ENCODE data around the gene ARHGEF25.
A peak's percentile ranks its signal among the peaks of the same experiment; 100 is the strongest.
"Not testable (repeated sequence)": the region's sequence is repeated elsewhere in the genome, so short reads cannot be mapped to it uniquely, and the experiment has no call there.

The ARHGEF25 gene

DNA sequence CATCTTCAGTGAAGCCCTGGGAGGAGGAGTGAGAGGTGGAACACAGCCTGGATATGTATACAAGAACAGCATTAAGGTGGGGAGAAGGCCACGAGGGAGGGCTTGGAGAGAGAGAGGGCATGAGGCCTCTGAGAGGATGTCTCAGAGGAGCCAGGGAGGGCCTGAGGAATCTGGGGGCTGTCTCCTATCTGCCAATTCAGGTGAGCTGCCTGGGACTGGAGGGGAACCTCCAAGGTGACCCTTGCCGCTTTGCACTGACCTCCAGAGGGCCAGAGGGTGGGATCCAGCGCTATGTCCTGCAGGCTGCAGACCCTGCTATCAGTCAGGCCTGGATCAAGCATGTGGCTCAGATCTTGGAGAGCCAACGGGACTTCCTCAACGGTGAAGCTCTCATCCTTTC, 4.4 kb downstream of the ARHGEF25 start:
- DNase-seq (ENCODE audit: low spot score) = peak; percentile 11
- TF ChIP-seq, protein P1, sequence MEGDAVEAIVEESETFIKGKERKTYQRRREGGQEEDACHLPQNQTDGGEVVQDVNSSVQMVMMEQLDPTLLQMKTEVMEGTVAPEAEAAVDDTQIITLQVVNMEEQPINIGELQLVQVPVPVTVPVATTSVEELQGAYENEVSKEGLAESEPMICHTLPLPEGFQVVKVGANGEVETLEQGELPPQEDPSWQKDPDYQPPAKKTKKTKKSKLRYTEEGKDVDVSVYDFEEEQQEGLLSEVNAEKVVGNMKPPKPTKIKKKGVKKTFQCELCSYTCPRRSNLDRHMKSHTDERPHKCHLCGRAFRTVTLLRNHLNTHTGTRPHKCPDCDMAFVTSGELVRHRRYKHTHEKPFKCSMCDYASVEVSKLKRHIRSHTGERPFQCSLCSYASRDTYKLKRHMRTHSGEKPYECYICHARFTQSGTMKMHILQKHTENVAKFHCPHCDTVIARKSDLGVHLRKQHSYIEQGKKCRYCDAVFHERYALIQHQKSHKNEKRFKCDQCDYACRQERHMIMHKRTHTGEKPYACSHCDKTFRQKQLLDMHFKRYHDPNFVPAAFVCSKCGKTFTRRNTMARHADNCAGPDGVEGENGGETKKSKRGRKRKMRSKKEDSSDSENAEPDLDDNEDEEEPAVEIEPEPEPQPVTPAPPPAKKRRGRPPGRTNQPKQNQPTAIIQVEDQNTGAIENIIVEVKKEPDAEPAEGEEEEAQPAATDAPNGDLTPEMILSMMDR (IDR thresholded peaks at IDR 0.05; ENCODE audit: extremely low read depth, insufficient read depth, missing control alignments) = no peak
- in situ Hi-C loops (cut with MboI; ENCODE audit: low pct_unique_long_range_greater_than_20kb, low sequenced_read_pairs, unreplicated experiment) = no loop called here

DNA sequence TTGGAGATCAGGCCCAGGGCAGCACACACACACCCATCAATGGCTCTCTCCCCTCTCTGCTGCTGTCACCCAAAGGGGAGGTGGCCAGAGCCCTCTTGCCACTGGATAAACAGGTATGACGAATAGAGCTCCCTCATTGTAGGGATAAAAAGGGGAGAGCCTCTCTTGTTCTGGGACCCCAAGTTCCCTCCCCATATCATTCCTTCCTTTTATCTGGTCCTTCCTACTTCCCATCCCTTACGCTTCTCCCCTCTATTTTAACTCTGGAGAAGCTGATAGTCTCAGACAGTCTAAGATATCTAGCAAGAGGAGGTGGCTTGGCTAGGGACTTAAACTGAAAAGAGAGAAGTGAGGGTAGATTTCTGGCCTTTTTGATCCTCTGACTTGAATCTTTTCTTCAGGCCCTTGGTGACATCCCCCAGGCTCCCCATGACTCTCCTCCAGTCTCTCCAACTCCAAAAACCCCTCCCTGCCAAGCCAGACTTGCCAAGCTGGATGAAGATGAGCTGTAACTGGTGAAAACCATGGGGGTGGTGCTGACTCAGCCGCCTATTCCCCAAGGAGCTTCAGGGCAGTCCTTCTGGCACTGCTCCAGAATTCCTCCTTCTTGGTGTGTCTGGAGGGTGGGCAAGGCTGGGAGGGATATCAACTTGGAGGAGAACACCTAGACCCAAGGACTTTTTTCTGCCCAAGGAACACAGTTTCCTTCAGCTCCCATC, 5.3 kb downstream of the ARHGEF25 start:
- TF ChIP-seq, protein P1 (IDR thresholded peaks at IDR 0.05; ENCODE audit: extremely low read depth, insufficient read depth, missing control alignments) = no peak
- in situ Hi-C loops (cut with MboI; ENCODE audit: low pct_unique_long_range_greater_than_20kb, low sequenced_read_pairs, unreplicated experiment) = no loop called here
- peak; percentile 4 for DNase-seq (ENCODE audit: low spot score)

DNA sequence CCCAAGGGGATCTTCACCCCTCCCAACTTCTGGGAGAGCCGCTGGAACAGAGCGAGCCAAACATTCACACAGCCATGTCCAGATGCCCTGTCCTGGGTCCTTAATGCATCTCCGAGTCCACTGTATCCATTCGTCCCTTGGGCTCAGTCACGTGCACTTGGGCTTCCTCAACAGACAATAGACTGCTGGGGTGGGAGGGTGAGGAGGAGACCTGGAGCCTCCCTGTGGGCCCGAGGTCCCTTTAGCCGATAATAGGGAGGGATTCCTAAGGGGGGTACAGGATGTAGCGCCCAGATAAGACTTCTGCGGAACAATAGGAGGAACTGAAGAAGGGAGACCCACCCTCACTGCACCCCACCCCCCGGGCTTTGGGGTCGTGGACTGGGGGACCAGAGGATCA, 6.7 kb downstream of the ARHGEF25 start:
- TF ChIP-seq, protein P1 (IDR thresholded peaks at IDR 0.05; ENCODE audit: extremely low read depth, insufficient read depth, missing control alignments) = no peak
- DNase-seq (ENCODE audit: low spot score) = no peak
- in situ Hi-C loops (cut with MboI; ENCODE audit: low pct_unique_long_range_greater_than_20kb, low sequenced_read_pairs, unreplicated experiment) = no loop called here

DNA sequence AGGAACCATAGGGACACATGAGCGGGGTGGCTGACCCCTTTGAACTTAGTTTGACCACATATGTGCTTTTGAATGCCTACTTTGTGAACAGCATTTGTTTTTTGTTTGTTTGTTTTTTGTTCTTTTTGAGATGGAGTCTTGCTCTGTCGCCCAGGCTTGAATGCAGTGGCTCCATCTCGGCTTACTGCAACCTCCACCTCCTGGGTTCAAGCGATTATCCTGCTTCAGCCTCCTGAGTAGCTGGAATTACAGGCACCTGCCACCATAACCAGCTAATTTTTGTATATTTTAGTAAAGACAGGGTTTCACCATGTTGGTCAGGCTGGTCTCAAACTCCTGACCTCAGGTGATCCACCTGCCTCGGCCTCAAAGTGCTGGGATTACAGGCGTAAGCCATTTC, 7.2 kb downstream of the ARHGEF25 start:
- in situ Hi-C loops (cut with MboI; ENCODE audit: low pct_unique_long_range_greater_than_20kb, low sequenced_read_pairs, unreplicated experiment); DNase-seq (ENCODE audit: low spot score): not testable (repeated sequence)

DNA sequence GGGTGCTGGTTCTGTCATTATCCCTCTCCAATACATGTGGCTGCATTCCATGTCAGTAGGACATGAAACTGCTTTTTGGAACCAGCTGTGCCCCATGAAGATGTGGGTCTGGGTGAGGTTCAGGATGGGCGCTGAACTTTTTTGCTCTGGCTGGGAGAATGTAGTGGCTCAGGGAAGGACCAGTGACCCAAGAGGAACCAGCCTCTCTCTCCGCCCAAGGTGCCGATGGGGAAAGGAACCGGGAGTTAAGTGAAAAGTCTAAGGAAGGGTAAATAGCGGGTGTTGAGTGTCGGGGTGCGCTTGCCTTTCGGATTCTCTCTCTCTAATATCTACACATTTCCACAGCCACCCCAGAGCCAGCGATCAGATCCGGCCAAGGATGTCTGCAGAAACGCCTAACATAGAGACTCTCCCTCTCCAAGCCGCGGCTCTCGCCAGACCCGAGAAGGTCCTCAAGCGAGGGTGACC, 7.8 kb downstream of the ARHGEF25 start:
- DNase-seq (ENCODE audit: low spot score) = peak; percentile 20
- in situ Hi-C loops (cut with MboI; ENCODE audit: low pct_unique_long_range_greater_than_20kb, low sequenced_read_pairs, unreplicated experiment) = no loop called here
- TF ChIP-seq, protein P1 (IDR thresholded peaks at IDR 0.05; ENCODE audit: extremely low read depth, insufficient read depth, missing control alignments) = no peak

DNA sequence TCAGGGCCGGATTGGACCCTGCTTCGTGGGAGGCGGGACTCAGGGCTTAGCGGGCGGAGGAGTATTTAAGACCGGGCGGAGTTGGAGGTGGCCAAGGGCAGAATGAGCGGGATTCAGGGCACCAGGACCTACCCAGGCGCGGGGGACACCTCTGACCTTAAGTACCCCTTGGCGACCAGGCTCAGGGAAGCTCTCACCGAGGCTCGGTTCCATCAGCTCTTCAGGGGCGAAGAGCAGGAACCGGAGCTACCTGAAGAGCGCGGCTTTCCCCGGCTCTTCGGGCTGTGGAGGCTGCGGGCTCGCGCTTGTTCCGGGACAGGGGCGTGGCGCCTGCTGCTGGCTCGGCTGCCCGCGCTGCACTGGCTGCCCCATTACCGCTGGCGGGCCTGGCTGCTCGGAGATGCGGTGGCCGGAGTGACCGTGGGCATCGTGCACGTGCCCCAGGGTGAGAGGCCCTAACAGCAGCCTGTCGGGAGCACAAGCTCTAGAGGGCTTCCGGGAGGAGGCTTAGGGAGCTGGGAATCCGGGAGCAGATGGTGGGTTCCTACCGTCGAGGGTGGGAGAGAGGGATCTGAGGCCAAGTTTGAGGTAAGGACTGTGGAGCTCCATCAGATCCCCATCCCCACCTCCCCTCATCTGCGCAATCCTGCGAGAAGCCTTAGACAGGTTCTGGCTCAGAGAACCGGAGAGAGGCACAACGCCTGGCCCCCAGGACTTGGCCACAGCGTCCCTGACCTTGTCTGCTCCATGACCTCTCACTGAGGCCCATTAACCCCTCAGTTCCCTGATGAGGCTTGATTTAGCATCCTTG, 8.4 kb downstream of the ARHGEF25 start:
- TF ChIP-seq, protein P1 (IDR thresholded peaks at IDR 0.05; ENCODE audit: extremely low read depth, insufficient read depth, missing control alignments) = no peak
- DNase-seq (ENCODE audit: low spot score) = peak; percentile 38
- in situ Hi-C loops (cut with MboI; ENCODE audit: low pct_unique_long_range_greater_than_20kb, low sequenced_read_pairs, unreplicated experiment) = no loop called here

Data from GM13977 (cell line).